Stimulated activated CD4-positive, alpha-beta T cell treated with anti-CD3 and anti-CD28 coated beads, Interleukin-4, amount 100 ng/mL, for 24 hours (primary cell): ENCODE results near the gene ZNF674.
"Not testable (repeated sequence)": the region's sequence is repeated elsewhere in the genome, so short reads cannot be mapped to it uniquely, and the experiment has no call there.

ENCODE experiments used
- DNase-seq: peaks from one replicate; pipeline ENCODE4 v3.0.0-alpha.2; 2020

The ZNF674 gene

GRCh38 chrX:46460801-46461659 is 84.2 kb downstream of the ZNF674 start:
- not testable (repeated sequence) for DNase-seq

DNA sequence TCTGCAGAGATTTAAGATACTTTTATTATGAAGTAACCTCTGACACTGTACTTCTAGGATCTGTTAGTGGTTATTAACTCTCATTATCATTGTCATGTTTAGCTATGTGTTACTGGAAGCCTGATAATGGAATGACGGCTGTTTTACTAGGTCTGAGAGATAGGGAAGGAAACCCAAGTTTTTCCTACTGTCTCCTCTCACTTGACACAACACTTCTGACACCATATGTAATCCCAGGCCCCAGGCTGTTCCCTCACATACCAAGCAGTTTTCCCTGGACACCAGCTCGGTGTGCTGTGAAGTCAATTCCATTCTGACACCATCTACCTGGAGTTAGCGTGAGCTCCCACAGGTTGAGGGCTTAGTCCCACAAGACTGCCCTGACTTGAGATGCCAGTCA is 85.6 kb downstream of the ZNF674 start:
- DNase-seq = no peak

DNA sequence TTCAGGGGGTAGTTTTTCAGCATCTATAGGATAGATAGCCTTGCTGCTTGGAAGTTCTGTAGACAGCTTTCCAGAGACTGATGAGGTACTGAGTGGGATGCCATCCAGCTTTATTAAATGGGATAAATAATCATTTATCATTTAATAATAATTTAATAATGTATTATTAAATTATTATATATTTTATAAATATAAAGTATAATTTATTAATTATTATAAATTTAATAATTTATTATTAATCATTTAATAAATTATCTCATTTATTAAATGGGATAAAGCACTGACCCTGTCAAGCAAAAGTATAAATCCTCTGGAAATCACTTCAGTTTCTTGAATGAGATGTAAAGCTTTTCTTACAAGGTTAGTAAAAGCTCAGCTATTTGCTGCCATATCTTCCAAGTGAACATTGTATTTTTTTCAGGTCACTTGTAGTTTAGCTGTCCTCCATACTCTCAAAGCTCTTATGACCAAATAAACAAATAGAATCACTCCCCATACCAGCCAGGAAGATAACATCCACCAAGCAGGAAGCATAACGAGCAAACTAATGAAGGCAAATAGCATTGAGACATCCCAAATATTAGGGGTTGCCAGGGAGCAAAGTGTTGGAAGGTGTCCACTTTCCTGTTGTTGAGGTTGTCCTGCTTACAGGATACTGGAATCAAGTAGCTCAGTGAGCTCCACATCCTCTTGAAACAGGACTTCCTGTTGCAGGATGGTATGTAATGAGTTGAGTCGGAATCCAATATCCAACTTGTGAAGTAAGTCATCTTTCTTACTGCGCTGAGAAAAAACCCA is 88.9 kb downstream of the ZNF674 start:
- no peak for DNase-seq
